GM12864 (cell line): ENCODE results near the gene GPRIN2.
"Not testable (repeated sequence)": the region's sequence is repeated elsewhere in the genome, so short reads cannot be mapped to it uniquely, and the experiment has no call there.

Experiments used
- DNase-seq: peaks from one replicate; pipeline ENCODE4 v3.0.0-alpha.2; 2011; ENCODE audit warnings: low read depth
- H3K4me3 ChIP-seq: 2 replicates; pipeline ENCODE4 v1.5.1; 2011; ENCODE audit warnings: mild to moderate bottlenecking, low read depth, low read length, control low read depth
- TF ChIP-seq, protein P1 (sequence below): IDR thresholded peaks from 2 replicates; pipeline ENCODE4 v1.5.1; 2011; ENCODE audit warnings: low read depth, mild to moderate bottlenecking, moderate library complexity, low read length, control low read depth, inconsistent platforms; ENCODE audit errors: missing control alignments

Gene GPRIN2

DNA sequence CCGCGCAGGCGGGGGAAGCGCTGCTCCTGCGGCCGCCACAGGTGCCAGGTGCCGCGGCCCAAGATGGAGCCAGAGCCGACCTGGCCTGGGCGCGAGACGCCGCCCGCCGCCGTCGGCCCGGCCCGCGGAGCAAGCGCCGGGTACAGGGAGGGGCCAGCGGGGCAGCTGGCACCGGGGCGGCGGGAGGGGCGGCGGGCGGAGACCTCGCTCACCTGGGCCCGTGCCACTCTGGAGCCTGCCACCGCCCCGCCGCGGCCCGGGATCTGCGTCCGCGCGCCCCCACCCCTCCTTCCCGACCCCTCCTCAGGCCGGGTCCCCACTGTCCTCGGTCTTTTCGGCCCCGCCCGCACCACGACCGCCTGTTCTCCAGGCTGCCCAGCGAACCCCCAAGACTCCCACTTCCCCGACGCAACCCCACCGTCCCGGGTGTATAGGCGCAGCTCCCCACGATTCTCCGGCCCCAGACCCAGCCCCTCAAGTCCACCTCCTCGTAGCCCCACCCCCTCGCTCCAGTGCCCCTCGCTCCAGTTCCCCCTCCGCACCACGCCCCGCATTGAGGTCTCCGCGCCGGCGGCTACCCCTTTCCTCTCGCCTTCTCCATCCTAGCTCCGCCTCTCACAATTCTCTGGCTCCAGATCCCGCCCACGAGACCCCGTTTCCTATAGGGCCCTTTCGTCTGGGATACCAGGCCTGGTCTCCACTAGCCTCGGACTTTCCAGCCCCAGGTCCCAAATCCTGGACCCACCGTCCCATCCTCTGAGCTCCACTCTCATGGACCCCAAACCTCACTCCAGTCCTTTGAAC is at the start of gene GPRIN2:
GPRIN2 (minus strand) TSS at position 144 of the 804 bp plus-strand sequence. CDS start 5,922 bp downstream, outside the sequence.
- TF ChIP-seq, protein P1, sequence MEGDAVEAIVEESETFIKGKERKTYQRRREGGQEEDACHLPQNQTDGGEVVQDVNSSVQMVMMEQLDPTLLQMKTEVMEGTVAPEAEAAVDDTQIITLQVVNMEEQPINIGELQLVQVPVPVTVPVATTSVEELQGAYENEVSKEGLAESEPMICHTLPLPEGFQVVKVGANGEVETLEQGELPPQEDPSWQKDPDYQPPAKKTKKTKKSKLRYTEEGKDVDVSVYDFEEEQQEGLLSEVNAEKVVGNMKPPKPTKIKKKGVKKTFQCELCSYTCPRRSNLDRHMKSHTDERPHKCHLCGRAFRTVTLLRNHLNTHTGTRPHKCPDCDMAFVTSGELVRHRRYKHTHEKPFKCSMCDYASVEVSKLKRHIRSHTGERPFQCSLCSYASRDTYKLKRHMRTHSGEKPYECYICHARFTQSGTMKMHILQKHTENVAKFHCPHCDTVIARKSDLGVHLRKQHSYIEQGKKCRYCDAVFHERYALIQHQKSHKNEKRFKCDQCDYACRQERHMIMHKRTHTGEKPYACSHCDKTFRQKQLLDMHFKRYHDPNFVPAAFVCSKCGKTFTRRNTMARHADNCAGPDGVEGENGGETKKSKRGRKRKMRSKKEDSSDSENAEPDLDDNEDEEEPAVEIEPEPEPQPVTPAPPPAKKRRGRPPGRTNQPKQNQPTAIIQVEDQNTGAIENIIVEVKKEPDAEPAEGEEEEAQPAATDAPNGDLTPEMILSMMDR, result no peak
- DNase-seq, result no peak
- H3K4me3 ChIP-seq, result no peak within 1 kb of the TSS

DNA sequence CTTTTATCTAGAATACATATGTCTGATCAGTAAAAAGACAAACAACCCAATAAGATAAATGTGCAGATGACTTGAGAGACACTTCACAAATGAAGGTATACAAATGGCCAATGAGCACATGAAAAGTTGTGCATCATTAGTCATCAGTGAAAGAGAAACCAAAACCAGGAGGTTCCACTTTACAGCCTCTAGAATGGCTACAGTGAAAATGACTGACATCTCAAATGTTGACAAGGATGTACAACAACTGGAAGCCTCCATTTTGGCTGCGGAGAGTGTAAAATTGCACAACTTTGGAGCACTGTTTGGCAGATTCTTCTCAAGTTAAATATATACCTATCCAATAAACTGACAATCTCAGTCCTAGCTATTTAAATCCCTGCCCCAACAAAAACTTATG is 44.1 kb upstream of the GPRIN2 start:
- not testable (repeated sequence) for H3K4me3 ChIP-seq, DNase-seq

DNA sequence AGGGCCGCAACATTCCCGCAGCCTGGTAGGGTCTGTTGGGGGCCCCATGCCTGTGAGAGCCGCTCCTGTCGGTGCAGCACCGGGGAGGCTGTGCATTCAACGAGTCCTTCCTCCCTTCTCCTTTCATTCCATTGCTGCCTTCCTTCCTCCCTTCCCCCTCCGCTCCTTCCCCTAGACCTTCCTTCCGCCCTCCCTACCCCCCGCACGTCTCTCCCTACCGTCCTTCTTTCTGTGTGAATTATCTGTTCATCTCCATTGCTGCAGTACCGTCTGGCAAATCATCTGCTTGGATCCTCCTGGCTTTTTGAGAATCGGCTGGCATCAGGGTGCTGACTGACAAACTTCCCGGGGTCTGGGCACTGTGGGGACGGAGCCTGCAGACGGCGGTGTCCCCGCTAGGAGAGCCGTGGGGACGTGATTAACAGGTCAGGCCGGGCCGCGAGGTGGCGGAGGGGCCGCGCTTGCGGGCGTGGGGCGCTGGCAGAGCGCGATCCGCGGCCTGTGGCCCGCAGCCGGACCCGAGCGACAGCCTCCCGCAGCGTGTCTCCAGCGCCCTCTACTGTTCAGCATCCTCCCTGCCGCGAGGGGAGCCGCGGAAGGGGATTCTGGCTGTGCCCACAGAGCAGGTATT is 41.3 kb upstream of the GPRIN2 start:
- DNase-seq, result not testable (repeated sequence)

DNA sequence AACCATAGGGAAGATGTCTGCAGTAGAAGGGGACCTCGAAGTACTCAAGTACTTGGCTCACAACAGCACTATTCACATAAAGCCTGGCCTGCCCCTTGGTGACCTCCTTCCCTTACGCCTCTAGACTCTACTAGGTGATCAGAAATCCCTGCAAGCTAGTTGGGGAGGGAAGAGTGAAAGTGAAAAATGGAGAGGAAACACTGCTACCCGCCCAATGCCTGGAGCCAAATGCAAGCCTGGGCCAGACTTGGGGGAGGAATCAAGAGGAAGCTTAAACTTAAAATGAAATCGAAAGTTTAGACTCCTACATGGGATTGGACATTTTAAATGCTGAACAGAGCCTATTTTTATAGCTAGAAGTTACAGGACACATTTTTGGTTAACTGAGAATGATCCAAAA is 40.1 kb upstream of the GPRIN2 start:
- not testable (repeated sequence) for H3K4me3 ChIP-seq

More for the DNA sequence above, 41.3 kb upstream of the GPRIN2 start:
- not testable (repeated sequence) for H3K4me3 ChIP-seq

DNA sequence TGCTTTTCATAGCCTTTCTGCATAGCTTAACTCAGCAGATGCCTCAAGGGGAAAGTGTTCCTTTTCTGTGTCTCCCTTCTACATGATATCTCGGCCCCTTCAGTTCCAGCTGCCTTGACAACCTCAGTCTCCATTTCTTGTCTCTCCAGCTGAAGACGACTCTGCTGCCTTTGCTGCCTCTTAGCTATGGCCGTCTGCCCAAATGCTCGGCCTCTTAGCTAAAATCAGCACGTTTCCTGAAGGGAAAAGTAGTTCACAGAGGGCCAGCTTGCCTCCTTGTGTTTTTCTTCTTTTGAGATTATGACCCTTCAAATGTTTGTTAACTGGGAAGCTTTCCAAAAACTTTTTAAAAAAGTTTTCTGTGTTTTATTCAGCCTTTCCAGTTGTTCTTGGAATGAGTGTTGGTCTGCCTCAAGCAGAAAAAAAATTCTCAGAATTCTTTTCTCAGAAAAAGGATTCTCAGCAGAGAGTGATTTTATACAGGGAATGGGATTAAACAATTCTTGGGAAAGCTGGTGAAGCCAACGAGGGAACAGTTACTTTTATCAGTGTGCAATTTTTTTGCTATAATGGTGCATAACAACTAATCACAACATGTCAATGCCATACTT is 38.1 kb upstream of the GPRIN2 start:
- H3K4me3 ChIP-seq, DNase-seq: not testable (repeated sequence)

More for the DNA sequence above, 40.1 kb upstream of the GPRIN2 start:
- DNase-seq, result not testable (repeated sequence)

DNA sequence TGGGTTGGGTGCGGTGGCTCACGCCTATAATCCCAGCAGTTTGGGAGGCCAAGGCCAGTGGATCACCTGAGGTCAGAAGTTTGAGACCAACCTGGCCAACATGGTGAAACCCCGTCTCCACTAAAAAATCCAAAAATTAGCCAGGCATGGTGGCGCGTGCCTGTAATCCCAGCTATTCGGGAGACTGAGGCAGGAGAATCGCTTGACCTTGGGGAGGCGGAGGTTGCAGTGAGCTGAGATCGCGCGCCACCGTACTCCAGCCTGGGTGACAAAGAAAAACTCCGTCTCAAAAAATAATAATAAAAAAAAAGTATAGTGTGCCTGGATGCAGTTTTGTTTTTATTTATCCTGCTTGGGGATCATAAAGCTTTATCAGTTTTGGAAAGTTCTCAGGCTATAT is 36.8 kb upstream of the GPRIN2 start:
- not testable (repeated sequence) for H3K4me3 ChIP-seq, DNase-seq

DNA sequence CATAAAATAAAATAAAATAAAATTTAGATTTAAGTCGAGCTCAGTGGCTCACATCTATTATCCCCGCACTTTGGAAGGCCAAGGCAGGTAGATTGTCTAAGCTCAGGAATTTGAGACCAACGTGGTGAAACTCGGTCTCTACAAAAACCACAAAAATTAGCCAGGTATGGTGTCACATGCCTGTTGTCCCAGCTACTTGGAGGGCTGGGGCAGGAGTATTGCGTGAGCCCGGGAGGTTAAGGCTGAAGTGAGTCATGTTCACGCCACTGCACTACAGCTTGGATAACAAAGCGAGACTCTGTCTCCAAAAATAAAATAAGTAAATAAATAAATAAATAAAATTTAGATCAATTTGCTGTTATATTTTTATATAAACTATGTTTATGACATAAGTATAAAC is 34.6 kb upstream of the GPRIN2 start:
- not testable (repeated sequence) for DNase-seq, H3K4me3 ChIP-seq

DNA sequence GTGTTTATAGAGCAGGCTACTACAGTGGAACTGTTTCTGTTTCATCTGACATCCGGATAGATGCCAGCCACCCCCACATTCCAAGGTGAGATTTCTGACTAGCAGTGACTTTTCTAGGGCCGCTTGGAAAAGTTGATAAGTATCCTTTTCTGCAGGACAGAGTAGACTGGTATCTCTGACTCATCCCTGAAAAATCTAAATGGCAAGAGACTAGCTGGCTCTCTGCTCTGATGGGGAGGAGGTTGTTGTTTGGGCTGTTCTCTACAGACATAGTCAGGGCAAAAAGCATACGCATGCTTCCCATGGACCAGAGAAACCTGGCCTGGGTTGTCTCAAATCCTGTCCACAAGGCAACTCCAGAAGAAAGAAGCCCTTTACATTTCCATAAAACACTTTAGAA is 33.1 kb upstream of the GPRIN2 start:
- not testable (repeated sequence) for H3K4me3 ChIP-seq, DNase-seq

DNA sequence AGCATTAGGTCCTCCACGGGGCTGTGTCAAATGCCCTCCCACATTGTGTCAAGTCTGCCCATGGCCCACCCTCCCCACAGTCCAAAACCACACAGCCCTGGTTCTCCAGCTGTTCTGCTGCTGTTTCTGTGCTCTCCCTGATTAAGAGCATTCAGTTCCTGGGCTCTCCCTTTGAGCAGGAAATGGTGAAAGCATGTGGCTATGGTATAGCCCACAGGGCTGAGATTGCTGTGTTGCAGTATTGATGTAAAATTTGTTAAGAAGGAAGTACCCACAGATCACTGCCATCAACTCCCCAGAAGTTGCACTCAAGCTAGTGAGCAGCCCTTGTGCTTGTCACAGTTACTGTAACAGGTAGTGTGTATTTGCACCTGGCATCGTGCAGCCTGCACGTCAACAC is 31.8 kb upstream of the GPRIN2 start:
- not testable (repeated sequence) for H3K4me3 ChIP-seq, DNase-seq

DNA sequence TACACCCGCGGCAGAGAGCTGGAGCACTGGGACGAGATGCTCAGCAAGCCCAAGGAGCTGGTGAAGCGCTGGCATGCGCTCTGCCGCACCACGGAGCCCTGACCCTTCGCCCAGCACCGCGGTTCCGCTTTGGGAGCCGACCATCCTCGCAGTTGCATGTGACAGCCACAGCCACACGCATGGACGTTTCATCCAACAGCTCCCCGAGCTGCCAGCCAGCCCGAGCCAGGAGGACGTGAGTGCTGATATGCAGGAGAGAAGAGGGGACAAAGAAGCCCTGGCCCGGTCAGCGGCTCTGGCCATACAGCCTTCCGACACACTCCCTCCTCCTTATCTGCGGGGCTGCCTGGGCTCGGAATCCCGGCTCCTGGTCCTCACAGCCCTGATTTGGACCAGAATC is 31.1 kb upstream of the GPRIN2 start:
- DNase-seq, H3K4me3 ChIP-seq: not testable (repeated sequence)

DNA sequence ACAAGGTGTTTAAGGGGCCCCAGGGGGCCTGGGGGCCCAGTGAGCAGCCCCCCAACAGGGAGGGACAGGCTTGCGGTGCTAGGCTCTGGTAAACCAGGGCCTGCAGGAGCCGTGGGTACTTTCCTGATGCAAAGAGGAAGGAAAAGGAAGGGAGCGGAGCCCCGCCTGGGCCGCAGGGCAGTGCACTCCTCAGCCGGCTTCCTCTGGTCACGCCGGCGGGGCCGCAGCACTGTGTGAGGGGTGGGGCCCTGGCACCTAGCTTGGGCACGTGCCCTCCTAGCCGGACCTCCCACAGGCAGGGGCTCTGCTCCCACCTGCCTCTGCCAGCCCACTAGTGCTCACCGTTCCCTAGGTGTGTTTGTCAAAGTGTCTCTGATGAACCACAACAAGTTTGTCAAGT is 28.8 kb upstream of the GPRIN2 start:
- H3K4me3 ChIP-seq, DNase-seq: not testable (repeated sequence)

DNA sequence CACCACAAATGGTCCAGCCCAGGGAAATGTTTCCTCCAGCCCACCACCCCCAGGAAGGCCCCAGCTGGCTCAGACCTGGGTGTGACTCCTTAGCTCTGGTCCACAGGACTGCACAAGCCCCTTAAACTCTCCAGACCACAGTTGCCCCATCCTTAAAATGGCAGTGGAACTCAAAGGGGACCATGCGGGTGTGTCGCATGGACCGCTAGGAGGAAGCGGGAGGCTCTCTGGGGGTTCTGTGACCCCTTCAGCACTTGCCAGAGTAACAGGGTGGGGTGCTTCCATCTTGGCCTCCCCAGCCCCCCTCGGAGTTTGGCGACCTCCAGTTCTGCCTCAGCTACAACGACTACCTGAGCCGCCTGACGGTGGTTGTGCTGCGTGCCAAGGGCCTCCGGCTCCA is 27.7 kb upstream of the GPRIN2 start:
- H3K4me3 ChIP-seq, DNase-seq: not testable (repeated sequence)

DNA sequence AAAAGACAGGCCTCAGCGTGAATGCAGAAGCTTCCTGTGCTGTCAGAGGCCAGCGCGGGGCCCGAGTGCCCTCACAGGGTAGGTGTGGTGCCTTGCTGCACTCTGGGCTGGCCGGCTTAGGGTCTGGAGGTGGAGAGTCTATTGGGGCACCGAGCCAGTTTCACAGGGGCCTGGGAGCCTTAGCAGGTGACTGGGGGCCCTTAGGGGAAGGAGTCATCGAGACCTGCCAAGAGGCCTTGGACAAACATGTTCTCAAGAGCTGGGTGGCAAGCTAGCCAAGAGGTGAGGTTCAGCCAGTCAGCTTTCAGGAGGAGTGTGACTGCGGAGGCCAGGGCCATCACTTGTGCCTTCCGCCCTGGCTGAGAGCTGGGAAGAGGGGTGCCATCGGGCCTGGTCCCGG is 26.1 kb upstream of the GPRIN2 start:
- H3K4me3 ChIP-seq, DNase-seq: not testable (repeated sequence)

DNA sequence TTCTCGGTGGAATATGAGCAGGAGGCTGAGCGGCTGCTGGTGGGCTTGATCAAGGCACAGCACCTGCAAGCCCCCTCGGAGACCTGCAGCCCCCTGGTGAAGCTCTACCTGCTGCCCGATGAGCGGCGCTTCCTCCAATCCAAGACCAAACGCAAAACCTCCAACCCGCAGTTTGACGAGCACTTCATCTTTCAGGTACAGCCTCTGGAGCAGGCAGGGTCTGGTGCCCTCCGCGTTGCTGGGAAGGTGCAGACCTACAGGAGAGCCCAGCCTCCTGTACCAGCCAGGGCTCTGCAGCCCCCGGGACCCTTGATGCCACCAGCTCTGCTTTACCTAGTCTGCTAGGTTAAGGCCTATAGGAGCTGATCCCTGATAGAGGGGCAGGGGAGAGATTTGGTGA is 25.5 kb upstream of the GPRIN2 start:
- H3K4me3 ChIP-seq, result not testable (repeated sequence)

DNA sequence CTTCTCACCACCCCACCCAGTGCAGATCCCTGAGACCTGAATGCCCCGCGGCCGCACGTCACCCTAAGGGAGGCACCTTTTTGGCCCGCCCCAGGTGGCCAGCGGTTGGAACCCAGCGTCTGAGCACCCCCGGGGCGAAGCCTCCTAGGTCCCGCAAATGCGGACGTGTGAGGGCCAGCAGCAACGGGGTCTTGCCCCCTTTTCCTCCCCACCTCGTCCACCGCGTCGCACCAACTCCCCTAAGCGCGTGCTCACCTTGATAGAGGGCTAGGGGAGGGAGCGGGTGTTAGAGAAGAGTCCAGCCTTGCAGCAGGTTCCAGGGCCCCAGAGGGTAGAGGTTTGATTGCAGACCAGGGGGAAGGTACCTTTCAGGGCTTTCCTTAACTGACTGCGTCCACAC is 22.9 kb upstream of the GPRIN2 start:
- not testable (repeated sequence) for H3K4me3 ChIP-seq, DNase-seq

More for the DNA sequence above, 25.5 kb upstream of the GPRIN2 start:
- DNase-seq, result not testable (repeated sequence)

DNA sequence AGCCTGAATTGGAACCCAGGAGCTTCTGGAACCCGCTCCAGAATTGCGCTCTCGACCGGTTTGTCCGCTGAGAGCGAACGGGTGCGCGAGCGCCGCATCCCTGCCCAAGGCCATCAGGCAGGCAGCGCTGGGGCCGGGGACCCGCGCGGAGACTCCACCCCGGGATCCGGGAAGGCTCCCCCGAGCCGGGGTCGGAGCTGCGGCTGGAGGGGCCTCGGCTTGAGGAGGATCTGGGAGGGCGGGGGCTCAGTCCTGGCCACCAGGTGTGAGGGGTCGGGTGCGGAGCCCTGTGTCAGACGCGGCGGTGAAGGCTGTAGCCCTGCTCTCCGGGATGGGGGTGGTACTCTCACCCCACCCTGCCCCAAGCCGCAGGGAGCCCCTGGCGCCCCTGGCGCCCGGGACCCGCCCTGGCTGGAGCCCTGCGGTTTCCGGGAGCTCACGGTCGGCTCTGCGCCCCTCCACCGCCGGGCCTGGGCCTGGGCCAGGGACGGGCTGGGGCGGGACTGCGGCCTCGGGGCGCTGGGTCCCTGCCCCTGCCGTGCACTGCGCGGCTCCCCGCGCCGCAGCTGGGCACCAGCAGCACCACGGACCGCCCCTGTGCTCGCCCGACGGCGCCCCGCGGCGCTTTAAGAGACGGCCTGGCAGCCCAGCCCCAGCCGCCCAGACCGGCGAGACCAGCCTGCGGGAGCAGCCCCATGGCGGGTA is 22.2 kb upstream of the GPRIN2 start, which contains the start of gene SYT15:
SYT15 (plus strand) TSS at position 655 of the 705 bp plus-strand sequence; CDS start at position 696, 41 bp downstream.
- DNase-seq, H3K4me3 ChIP-seq: not testable (repeated sequence)

DNA sequence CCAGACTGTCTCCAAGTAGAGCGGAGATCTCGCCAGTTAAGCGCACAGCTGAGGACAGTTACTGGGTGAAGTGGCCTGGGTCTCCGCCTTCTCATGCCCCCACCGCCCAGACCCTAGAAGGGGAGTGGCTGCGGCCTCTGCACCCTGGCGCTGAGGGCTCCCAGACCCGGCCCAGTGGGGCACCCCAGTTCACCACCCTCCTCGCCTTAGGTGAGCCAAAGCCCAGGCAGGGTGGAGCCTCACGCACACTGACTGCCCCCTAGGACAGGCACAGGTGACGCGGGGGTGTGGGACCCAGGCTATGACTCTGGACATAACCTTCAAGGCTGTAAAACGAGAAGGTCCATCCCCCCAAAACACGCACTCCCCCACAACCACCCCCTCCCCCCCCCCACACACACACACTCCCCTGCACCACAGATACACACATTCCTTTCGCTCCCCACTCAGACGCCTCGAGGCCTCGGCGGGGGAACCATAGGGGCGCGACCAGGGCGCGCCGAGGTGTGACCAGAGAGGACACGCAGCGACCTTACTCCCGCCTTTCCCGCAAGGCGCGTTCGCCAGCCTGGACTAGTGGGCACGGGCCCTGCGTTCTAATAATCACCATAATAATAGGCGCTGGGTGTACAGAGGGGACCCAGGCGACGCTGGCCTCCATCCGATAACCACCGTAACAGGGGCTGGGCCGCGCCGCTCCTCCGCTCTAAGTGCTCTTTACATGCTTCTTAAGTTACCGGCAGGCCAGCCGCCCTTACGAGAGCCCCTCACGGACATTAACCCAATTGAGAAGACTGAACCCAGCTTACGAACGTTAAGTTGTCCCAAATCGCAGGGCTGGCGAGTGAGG is 21.4 kb upstream of the GPRIN2 start:
- DNase-seq, H3K4me3 ChIP-seq: not testable (repeated sequence)
